Heart left ventricle (tissue), 16 donors: ENCODE measurements around the gene COPS9. TPM values are rescaled to one million over a fixed set of nuclear protein-coding genes. Genes with fewer than 3 reads are reported as not detected.
A peak's percentile ranks its signal among the peaks of the same experiment; 100 is the strongest.

Source experiments
- ATAC-seq, 4 donors: fragments of 200-7000 bp; cut with Tn5 transposase; one replicate each; pipeline ENCODE4 v1.9.1; 2020 to 2022; ENCODE audit warnings: moderate library complexity in 4 of 4, mild to moderate bottlenecking in 3 of 4, moderate number of reproducible peaks in 1 of 4
- DNase-seq, 5 donors: peaks; one replicate each; pipeline ENCODE4 v3.0.0-alpha.2; 2020
- H3K27ac ChIP-seq, 12 donors: fragments of 200-600 bp; sonication (generic) in 4 of 12; one replicate each; pipeline versions ENCODE4 v1.5.0 to v1.8.0; 2016 to 2022; ENCODE audit warnings: mild to moderate bottlenecking in 2 of 12
- H3K27me3 ChIP-seq, 9 donors: fragments of 200-600 bp; sonication (generic) in 2 of 9; one replicate each; pipeline versions ENCODE4 v1.5.1 to v1.8.0; 2016 to 2022; ENCODE audit warnings: mild to moderate bottlenecking in 3 of 9
- H3K36me3 ChIP-seq, 9 donors: fragments of 200-600 bp; sonication (generic) in 2 of 9; one replicate each; pipeline versions ENCODE4 v1.5.0 to v1.8.0; 2018 to 2022; ENCODE audit warnings: mild to moderate bottlenecking in 2 of 9
- H3K4me1 ChIP-seq, 12 donors: fragments of 200-600 bp; sonication (generic) in 4 of 12; one replicate each; pipeline versions ENCODE4 v1.5.0 to v1.8.0; 2016 to 2022; ENCODE audit warnings: mild to moderate bottlenecking in 3 of 12
- H3K4me3 ChIP-seq, 12 donors: fragments of 200-600 bp; sonication (generic) in 4 of 12; one replicate each; pipeline versions ENCODE4 v1.5.0 to v1.8.0; 2017 to 2022; ENCODE audit warnings: mild to moderate bottlenecking in 9 of 12, moderate library complexity in 4 of 12
- H3K9me3 ChIP-seq, 12 donors: fragments of 200-600 bp; sonication (generic) in 4 of 12; one replicate each; pipeline versions ENCODE4 v1.5.0 to v1.8.0; 2016 to 2022; ENCODE audit warnings: mild to moderate bottlenecking in 1 of 12
- POLR2A ChIP-seq, 2 donors: fragments of 450-650 bp; IDR thresholded peaks; one replicate each; pipeline ENCODE4 v1.6.1; 2017; ENCODE audit warnings: antibody characterized with exemption in 2 of 2, mild to moderate bottlenecking in 2 of 2, moderate library complexity in 2 of 2
- WGBS, 4 donors: extraction: QIAGEN DNeasy Blood & Tissue Kit in 2 of 4; methylation state at CpG; one replicate each; pipeline versions ENCODE4 v1.1.5 to v1.1.7; 2013 to 2018; 5-methylcytosine and 5-hydroxymethylcytosine counted together
- intact Hi-C, 10 donors: fragments of 100-400 bp; cut with DNase I; formaldehyde crosslinking; loops; one replicate each; pipeline versions ENCODE4 v1.11.1 to v1.14.2; 2022
- polyA plus RNA-seq, 2 donors: library from polyadenylated mRNA; stranded (reverse); fragments of 200-250 nt; gene quantifications; one replicate each; pipeline ENCODE4 v1.2.3, GENCODE V29; 2013
- total RNA-seq, 9 donors: library from RNA; depleted of rRNA in 2 of 9; stranded (reverse); fragments of >200 nt in 2 of 9; fragmentation: NEBNext Ultra II Directional in 3 of 9; extraction: Animal tissue kit (Norgen Biotek cat#: 25700) in 3 of 9; gene quantifications; one replicate each; pipeline versions ENCODE4 v1.1.0 to v1.2.4, GENCODE V29; 2016 to 2023
- TF ChIP-seq, protein P1 (sequence below), 12 donors: fragments of 200-600 bp; sonication (generic) in 4 of 12; IDR thresholded peaks; one replicate each; pipeline versions ENCODE4 v1.5.0 to v1.8.0; 2018 to 2022; ENCODE audit warnings: antibody characterized with exemption in 12 of 12, mild to moderate bottlenecking in 5 of 12
- donor health status: ischemic (EF 13 %, LVEDD 7.1; RV severe dilation, severe dysfunction).
- donor health status: healthy with polysubstance abuse.
- donor health status: DM: no; HTN: yes; CAD: no.
- donor health status: DM: no; HTN: no; CAD: no.
- donor health status: ischemic (EF 25% LVEDD 6.9; RV normal size, moderate dysfunction).
- donor health status: ischemic (EF 25% LVEDD 5.7; RV mildly dilated, moderate dysfunction).
- donor health status: healthy.
- donor health status: DM: yes; HTN: yes; CAD: no.
- donor health status: ischemic (EF 35%, LVEDD 5.7; RV mildly dilated, moderate dysfunction).
- donor health status: nonischemic (EF 11% LVEDD 7.7; RV severe dilation, severe dysfunction).
- donor health status: DM: yes; HTN: yes; CAD: no.
- donor health status: PGD.
- donor health status: ischemic (EF 29% LVEDD 5.4; RV normal size, mild dysfunction).
- donor health status: nonischemic (EF 23%, LVEDD 6.1; RV moderate dilation, normal function).

The COPS9 gene
- total and polyA plus RNA-seq, 11 donors, result 130 to 664 (median 178) TPM

DNA sequence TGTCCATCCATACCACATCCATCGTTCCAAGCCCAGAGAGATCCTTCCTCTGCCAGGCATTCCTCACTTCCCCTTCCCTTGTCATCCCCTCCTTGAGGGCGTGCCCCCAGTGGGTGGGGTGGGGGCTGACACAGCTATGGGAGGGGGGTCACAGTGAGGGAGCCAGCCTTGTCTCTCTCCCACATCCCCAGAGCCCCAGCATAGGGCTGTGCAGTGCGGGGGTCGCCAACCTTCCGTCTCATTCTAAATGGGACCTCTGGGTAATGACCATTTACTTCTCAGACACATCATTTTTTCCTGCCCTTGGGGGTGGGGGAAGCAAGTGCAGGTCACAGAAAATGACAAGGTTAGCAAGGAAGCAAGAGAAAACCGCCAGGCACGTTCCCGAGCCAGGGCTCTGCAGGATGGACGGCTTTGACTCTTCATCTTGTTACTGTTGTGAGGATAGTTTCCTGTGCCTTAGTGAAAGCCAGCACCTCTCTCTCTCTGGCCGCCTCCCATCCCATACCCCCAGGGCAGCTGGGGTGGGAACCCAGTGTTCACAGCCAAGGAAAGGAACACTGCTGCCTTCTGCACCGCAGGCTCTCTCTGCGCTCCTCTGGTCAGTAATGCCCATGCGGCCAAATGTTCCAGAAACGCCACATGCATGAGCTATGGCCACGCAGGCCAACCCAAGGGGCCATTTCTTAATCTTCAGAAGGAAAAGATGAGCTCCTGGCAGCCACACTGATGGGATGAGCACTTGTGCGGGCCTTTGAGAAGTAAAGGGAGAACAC, 27.0 kb upstream of the COPS9 start:
- H3K27ac ChIP-seq, result no peak overlapping the region
- ATAC-seq (no peak), DNase-seq (peak in 1 of 5 donors; percentile 8)
- intact Hi-C loops, result no loop called here
- no peak for TF ChIP-seq POLR2A (IDR thresholded peaks at IDR 0.05)
- TF ChIP-seq, protein P1, sequence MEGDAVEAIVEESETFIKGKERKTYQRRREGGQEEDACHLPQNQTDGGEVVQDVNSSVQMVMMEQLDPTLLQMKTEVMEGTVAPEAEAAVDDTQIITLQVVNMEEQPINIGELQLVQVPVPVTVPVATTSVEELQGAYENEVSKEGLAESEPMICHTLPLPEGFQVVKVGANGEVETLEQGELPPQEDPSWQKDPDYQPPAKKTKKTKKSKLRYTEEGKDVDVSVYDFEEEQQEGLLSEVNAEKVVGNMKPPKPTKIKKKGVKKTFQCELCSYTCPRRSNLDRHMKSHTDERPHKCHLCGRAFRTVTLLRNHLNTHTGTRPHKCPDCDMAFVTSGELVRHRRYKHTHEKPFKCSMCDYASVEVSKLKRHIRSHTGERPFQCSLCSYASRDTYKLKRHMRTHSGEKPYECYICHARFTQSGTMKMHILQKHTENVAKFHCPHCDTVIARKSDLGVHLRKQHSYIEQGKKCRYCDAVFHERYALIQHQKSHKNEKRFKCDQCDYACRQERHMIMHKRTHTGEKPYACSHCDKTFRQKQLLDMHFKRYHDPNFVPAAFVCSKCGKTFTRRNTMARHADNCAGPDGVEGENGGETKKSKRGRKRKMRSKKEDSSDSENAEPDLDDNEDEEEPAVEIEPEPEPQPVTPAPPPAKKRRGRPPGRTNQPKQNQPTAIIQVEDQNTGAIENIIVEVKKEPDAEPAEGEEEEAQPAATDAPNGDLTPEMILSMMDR (IDR thresholded peaks at IDR 0.05), result no peak
- H3K27me3 ChIP-seq, result peaks cover 0 to 13% (median 0%) of the 10 kb centered on the region in 9 donors
- no peaks in the 10 kb centered on the region for H3K36me3 ChIP-seq
- H3K9me3 ChIP-seq, result no peaks in the 10 kb centered on the region
- no peak overlapping the region for H3K4me3 ChIP-seq
- H3K4me1 ChIP-seq, result no peaks in the 10 kb centered on the region
- 74 to 81% (median 77%) methylated on average over 16 of the region's 16 CpGs for WGBS, 4 donors

GRCh38 chr2:240162531-240162930, 26.4 kb upstream of the COPS9 start:
- Histone ChIP-seq H3K27me3 (peaks cover 0 to 9% (median 0%) of the 10 kb centered on the region in 9 donors), H3K4me1 (no peaks in the 10 kb centered on the region), H3K4me3 (no peak overlapping the region), H3K27ac (no peak overlapping the region), H3K36me3 (no peaks in the 10 kb centered on the region), H3K9me3 (no peaks in the 10 kb centered on the region)
- DNase-seq (peak in 1 of 5 donors; percentile 26), ATAC-seq (no peak)
- intact Hi-C loops, result no loop called here
- WGBS, 4 donors, result 78 to 79% (median 78%) methylated on average over 6 of the region's 6 CpGs
- no peak for TF ChIP-seq POLR2A (IDR thresholded peaks at IDR 0.05)
- TF ChIP-seq, protein P1 (IDR thresholded peaks at IDR 0.05), result no peak

GRCh38 chr2:240162032-240162431, 25.9 kb upstream of the COPS9 start:
- Histone ChIP-seq H3K9me3 (no peaks in the 10 kb centered on the region), H3K36me3 (no peaks in the 10 kb centered on the region), H3K4me1 (no peaks in the 10 kb centered on the region), H3K27me3 (peaks cover 0 to 8% (median 0%) of the 10 kb centered on the region in 9 donors), H3K27ac (no peak overlapping the region), H3K4me3 (no peak overlapping the region)
- TF ChIP-seq POLR2A (IDR thresholded peaks at IDR 0.05), result no peak
- TF ChIP-seq, protein P1 (IDR thresholded peaks at IDR 0.05), result no peak
- DNase-seq (peak in 1 of 5 donors; percentile 35), ATAC-seq (no peak)
- intact Hi-C loops, result no loop called here
- 62 to 81% (median 72%) methylated on average over 5 of the region's 5 CpGs for WGBS, 4 donors

- Histone ChIP-seq H3K4me1 (no peaks in the 10 kb centered on the region), H3K27me3 (peaks cover 0 to 5% (median 0%) of the 10 kb centered on the region in 9 donors), H3K4me3 (no peak overlapping the region), H3K27ac (no peak overlapping the region), H3K9me3 (no peaks in the 10 kb centered on the region), H3K36me3 (no peaks in the 10 kb centered on the region)
- ATAC-seq (no peak), DNase-seq (peak in 1 of 5 donors; percentile 58)
- WGBS, 4 donors, result 83 to 92% (median 85%) methylated on average over 14 to 21 of the region's 21 CpGs
- TF ChIP-seq, protein P1 (IDR thresholded peaks at IDR 0.05), result no peak
- no peak for TF ChIP-seq POLR2A (IDR thresholded peaks at IDR 0.05)
- intact Hi-C loops, result no loop called here
These were observed 25.1 kb upstream of the COPS9 start for GRCh38 chr2:240161087-240161750.
